Peyer's patch (tissue), 4 donors: ENCODE results near the gene SUCLG2. TPM values are rescaled to one million over a fixed set of nuclear protein-coding genes. Genes with fewer than 3 reads are reported as not detected.

Experiments
- DNase-seq, 3 donors: peaks; one replicate each; pipeline ENCODE4 v3.0.0-alpha.2; 2017 to 2019
- H3K27ac ChIP-seq, 4 donors: fragments of 200-600 bp; sonication (generic); one replicate each; pipeline ENCODE4 v1.5.1; 2016 to 2019
- H3K27me3 ChIP-seq, 2 donors: fragments of 200-600 bp; sonication (generic); one replicate each; pipeline ENCODE4 v1.5.1; 2019
- H3K36me3 ChIP-seq, 3 donors: fragments of 200-600 bp; sonication (generic); one replicate each; pipeline ENCODE4 v1.5.1; 2016 to 2019
- H3K4me1 ChIP-seq, 4 donors: fragments of 200-600 bp; sonication (generic); one replicate each; pipeline ENCODE4 v1.5.1; 2016 to 2019
- H3K4me3 ChIP-seq, 4 donors: fragments of 200-600 bp; sonication (generic); 1 replicate in 3 of 4; 2 replicates in 1 of 4; pipeline ENCODE4 v1.5.1; 2016 to 2019; ENCODE audit warnings: mild to moderate bottlenecking in 1 of 4
- H3K9me3 ChIP-seq, 4 donors: fragments of 200-600 bp; sonication (generic); one replicate each; pipeline ENCODE4 v1.5.1; 2016 to 2019; ENCODE audit warnings: mild to moderate bottlenecking in 1 of 4
- CTCF ChIP-seq, 6 experiments: fragments of 450-650 bp in 4 of 6; fragments of 200-600 bp in 2 of 6; sonication (generic) in 1 of 6; IDR thresholded peaks; one replicate each; pipeline ENCODE4 v1.5.1; 2017 to 2019; ENCODE audit warnings: antibody characterized with exemption in 6 of 6, mild to moderate bottlenecking in 3 of 6, moderate library complexity in 1 of 6
- POLR2A ChIP-seq, 2 donors: fragments of 450-650 bp; IDR thresholded peaks; one replicate each; pipeline ENCODE4 v1.5.1; 2017; ENCODE audit warnings: antibody characterized with exemption in 2 of 2, mild to moderate bottlenecking in 2 of 2, moderate library complexity in 2 of 2
- total RNA-seq, 4 donors: library from RNA; depleted of rRNA; stranded (reverse); fragments of >200 nt; gene quantifications; one replicate each; pipeline ENCODE4 v1.1.0, GENCODE V29; 2016

SUCLG2 gene
- total RNA-seq, 4 donors from 2014 or later, result 99.0 to 116 (median 103) TPM

- Histone ChIP-seq H3K36me3 (peaks cover 0 to 12% (median 0%) of the 10 kb centered on the region in 3 donors), H3K4me3 (no peak overlapping the region), H3K4me1 (no peaks in the 10 kb centered on the region), H3K27ac (no peak overlapping the region), H3K9me3 (no peaks in the 10 kb centered on the region), H3K27me3 (no peaks in the 10 kb centered on the region)
- no peak for DNase-seq
- no peak for TF ChIP-seq POLR2A (IDR thresholded peaks at IDR 0.05)
- no peak for TF ChIP-seq CTCF (IDR thresholded peaks at IDR 0.05)
Measured at GRCh38 chr3:67400476-67400875, 253.9 kb downstream of the SUCLG2 start.

DNA sequence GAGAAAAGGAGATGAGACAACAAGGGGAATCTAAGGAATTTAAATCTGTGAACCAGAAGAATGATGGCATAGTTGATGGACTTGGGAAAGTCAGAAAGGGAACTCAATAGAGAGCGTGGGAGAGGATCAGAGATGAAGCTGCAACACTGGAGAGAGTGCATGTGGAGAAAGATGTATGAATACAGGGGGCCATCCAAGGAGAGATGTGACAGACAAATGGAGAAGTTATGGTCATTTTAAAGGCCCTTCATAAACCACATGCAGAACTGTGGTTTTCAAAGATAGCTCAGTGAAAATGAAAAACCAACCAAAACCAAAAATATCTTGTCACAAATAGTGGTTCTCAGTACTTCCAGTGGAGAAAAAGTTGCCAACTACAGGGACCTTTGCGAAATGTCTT is 265.2 kb downstream of the SUCLG2 start:
- DNase-seq, result no peak
- peaks cover 0 to 11% (median 0%) of the 10 kb centered on the region in 3 donors for H3K36me3 ChIP-seq
- no peak overlapping the region for H3K27ac ChIP-seq
- no peaks in the 10 kb centered on the region for H3K27me3 ChIP-seq
- H3K9me3 ChIP-seq, result no peaks in the 10 kb centered on the region
- no peaks in the 10 kb centered on the region for H3K4me1 ChIP-seq
- H3K4me3 ChIP-seq, result no peak overlapping the region
- no peak for TF ChIP-seq CTCF (IDR thresholded peaks at IDR 0.05)
- TF ChIP-seq POLR2A (IDR thresholded peaks at IDR 0.05), result no peak

GRCh38 chr3:67388738-67389137 is 265.7 kb downstream of the SUCLG2 start:
- no peak for DNase-seq
- Histone ChIP-seq H3K4me3 (no peak overlapping the region), H3K9me3 (no peaks in the 10 kb centered on the region), H3K36me3 (peaks cover 0 to 11% (median 0%) of the 10 kb centered on the region in 3 donors), H3K4me1 (no peaks in the 10 kb centered on the region), H3K27me3 (no peaks in the 10 kb centered on the region), H3K27ac (no peak overlapping the region)
- TF ChIP-seq POLR2A (IDR thresholded peaks at IDR 0.05), result no peak
- TF ChIP-seq CTCF (IDR thresholded peaks at IDR 0.05), result no peak

DNA sequence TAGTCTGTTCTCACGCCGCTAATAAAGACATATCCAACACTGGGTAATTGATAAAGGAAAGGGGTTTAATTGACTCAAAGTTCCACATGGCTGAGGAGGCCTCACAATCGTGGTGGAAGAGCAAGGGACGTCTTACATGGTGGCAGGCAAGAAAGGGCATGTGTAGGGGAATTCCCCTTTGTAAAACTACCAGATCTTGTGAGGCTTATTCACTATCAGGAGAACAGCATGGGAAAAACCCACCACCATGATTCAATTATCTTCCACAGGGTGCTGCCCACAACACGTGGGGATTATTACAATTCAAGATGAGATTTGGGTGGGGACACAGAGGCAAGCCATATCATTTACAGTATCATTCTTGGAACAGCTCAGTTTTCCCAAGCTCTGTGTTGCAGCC is 268.0 kb downstream of the SUCLG2 start:
- H3K27ac ChIP-seq, result no peak overlapping the region
- H3K4me3 ChIP-seq, result no peak overlapping the region
- H3K9me3 ChIP-seq, result no peaks in the 10 kb centered on the region
- no peaks in the 10 kb centered on the region for H3K4me1 ChIP-seq
- H3K27me3 ChIP-seq, result no peaks in the 10 kb centered on the region
- peaks cover 0 to 5% (median 0%) of the 10 kb centered on the region in 3 donors for H3K36me3 ChIP-seq
- DNase-seq, result no peak
- no peak for TF ChIP-seq POLR2A (IDR thresholded peaks at IDR 0.05)

GRCh38 chr3:67384760-67385397 is 269.5 kb downstream of the SUCLG2 start:
- H3K4me3 ChIP-seq, result no peak overlapping the region
- no peaks in the 10 kb centered on the region for H3K9me3 ChIP-seq
- no peaks in the 10 kb centered on the region for H3K27me3 ChIP-seq
- H3K36me3 ChIP-seq, result no peaks in the 10 kb centered on the region
- no peak overlapping the region for H3K27ac ChIP-seq
- H3K4me1 ChIP-seq, result no peaks in the 10 kb centered on the region
- peak in 1 of 3 donors; percentile 53 for DNase-seq
- no peak for TF ChIP-seq POLR2A (IDR thresholded peaks at IDR 0.05)
- peak in 4 of 6 experiments; percentile 25 to 39 (median 32) for TF ChIP-seq CTCF (IDR thresholded peaks at IDR 0.05)

DNA sequence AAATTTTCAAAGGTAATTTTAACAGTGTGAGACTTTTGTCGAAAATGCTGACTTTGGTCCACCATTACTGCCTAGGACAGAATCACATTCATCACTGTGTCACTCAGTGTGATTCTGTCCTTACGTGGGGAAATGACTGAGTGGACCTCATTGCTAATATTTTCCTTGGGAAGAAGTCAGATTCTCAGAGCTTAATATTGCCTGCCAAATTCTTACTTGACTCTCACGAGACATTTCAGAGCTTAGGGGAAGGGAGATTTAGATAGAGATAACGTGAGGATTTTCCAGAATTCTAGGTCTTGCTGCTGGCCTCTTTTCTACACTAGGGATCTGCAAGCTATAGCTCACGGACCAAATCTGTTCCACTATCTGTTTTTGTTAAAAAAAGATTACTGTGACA is 270.4 kb downstream of the SUCLG2 start:
- no peaks in the 10 kb centered on the region for H3K36me3 ChIP-seq

More for the DNA sequence above, 270.4 kb downstream of the SUCLG2 start:
- Histone ChIP-seq H3K9me3 (no peaks in the 10 kb centered on the region), H3K27ac (no peak overlapping the region), H3K4me3 (no peak overlapping the region), H3K4me1 (no peaks in the 10 kb centered on the region), H3K27me3 (no peaks in the 10 kb centered on the region)
- DNase-seq, result no peak
- TF ChIP-seq CTCF (IDR thresholded peaks at IDR 0.05), result no peak
- TF ChIP-seq POLR2A (IDR thresholded peaks at IDR 0.05), result no peak
